Measurements from ENCODE around the gene KLHL41.

The KLHL41 gene

DNA sequence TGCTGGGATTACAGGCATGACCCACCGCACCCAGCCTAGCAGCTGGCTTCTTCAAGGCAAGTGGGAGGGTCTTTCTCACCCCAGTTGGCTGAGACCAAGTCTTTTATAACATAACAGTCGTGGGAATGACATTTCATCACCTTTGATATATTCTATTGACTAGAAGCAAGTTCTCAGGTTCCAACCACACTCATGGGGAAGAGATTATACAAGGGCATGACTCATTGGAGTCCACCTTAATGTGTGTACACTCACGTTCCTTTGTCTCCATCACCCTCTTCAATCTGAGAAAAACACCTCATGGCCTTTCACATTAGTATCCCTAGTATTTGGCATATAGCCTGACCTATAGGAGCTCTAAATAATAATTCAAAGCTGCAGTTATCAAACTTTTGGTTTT lies 33.0 kb upstream of the KLHL41 start (continued):
- TF ChIP-seq ZXDB (tag by site-specific recombination; IDR thresholded peaks at IDR 0.05) (0 out of 2 replicates have a peak, but pooled peaks have one; percentile 25), ZNF366 (tag by site-specific recombination; conservative IDR thresholded peaks at IDR 0.05) (peak; percentile 50; the same call in 1 of the 2 replicates), SALL2 (tag by site-specific recombination; IDR thresholded peaks at IDR 0.05; ENCODE audit: borderline replicate concordance) (no peak), ZNF202 (tag by site-specific recombination; IDR thresholded peaks at IDR 0.05; ENCODE audit: borderline replicate concordance) (no peak), ZNF639 (tag by site-specific recombination; IDR thresholded peaks at IDR 0.05) (0 out of 2 replicates have a peak, but pooled peaks have one; percentile 54), KLF8 (tag by site-specific recombination; IDR thresholded peaks at IDR 0.05) (peak; percentile 49; the same call in 1 of the 2 replicates), OSR2 (tag by site-specific recombination; IDR thresholded peaks at IDR 0.05) (peak; percentile 59), ZSCAN30 (tag by site-specific recombination; IDR thresholded peaks at IDR 0.05) (no peak), ZEB2 (tag by site-specific recombination; IDR thresholded peaks at IDR 0.05) (no peak), ZNF394 (tag by site-specific recombination; IDR thresholded peaks at IDR 0.05; ENCODE audit: borderline replicate concordance) (no peak), TSHZ1 (tag by site-specific recombination; IDR thresholded peaks at IDR 0.05; ENCODE audit: borderline replicate concordance) (peak; percentile 52; the same call in 1 of the 2 replicates), PATZ1 (tag by site-specific recombination; IDR thresholded peaks at IDR 0.05) (peak; percentile 33; the same call in 1 of the 2 replicates), ZNF174 (tag by site-specific recombination; IDR thresholded peaks at IDR 0.05) (no peak)

- peaks cover 0 to 11% of the 10 kb centered on the region in 2 experiments; a peak in 1 of 3 replicates for H3K36me3 ChIP-seq (ENCODE audit: control insufficient read depth in 2 of 2, insufficient read depth in 1 of 2, low read length in 2 of 2)
- H3K27ac ChIP-seq (ENCODE audit: extremely low read depth, low read depth, low read length), result no peak overlapping the region
- H3K9me3 ChIP-seq (ENCODE audit: control insufficient read depth, insufficient read depth, low read depth, low read length), result no peaks in the 10 kb centered on the region
- POLR2A ChIA-PET, result no interaction called here
- H3K4me1 ChIP-seq (ENCODE audit: control insufficient read depth, insufficient read depth, low read length), result no peaks in the 10 kb centered on the region
- no peak overlapping the region for H3K4me3 ChIP-seq (ENCODE audit: low read depth, low read length)
- CTCF ChIA-PET, result interaction anchor here (0.6 to 1.6 kb wide), 4 partner anchors 8 to 106 kb away, joined by 3 to 4 read pairs (median 4); partner anchors contain the start of gene PPIG
- TF ChIP-seq ZNF501 (tag by site-specific recombination; IDR thresholded peaks at IDR 0.05) (no peak), PRDM2 (tag by site-specific recombination; IDR thresholded peaks at IDR 0.05; ENCODE audit: borderline replicate concordance) (no peak), ZNF623 (tag by site-specific recombination; IDR thresholded peaks at IDR 0.05) (no peak), ZNF76 (tag by site-specific recombination; IDR thresholded peaks at IDR 0.05; ENCODE audit: borderline replicate concordance, low read depth) (no peak), ZNF529 (tag by site-specific recombination; IDR thresholded peaks at IDR 0.05; ENCODE audit: insufficient replicate concordance) (no peak), ZNF112 (tag by site-specific recombination; IDR thresholded peaks at IDR 0.05) (no peak), ZNF324 (tag by site-specific recombination; IDR thresholded peaks at IDR 0.05) (no peak), ZNF239 (tag by site-specific recombination; IDR thresholded peaks at IDR 0.05) (no peak)
- TF ChIP-seq, protein P1, sequence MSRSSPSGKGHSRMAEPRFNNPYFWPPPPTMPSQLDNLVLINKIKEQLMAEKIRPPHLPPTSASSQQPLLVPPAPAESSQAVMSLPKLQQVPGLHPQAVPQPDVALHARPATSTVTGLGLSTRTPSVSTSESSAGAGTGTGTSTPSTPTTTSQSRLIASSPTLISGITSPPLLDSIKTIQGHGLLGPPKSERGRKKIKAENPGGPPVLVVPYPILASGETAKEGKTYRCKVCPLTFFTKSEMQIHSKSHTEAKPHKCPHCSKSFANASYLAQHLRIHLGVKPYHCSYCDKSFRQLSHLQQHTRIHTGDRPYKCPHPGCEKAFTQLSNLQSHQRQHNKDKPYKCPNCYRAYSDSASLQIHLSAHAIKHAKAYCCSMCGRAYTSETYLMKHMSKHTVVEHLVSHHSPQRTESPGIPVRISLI (tag by site-specific recombination; IDR thresholded peaks at IDR 0.05), result no peak
Measured at GRCh38 chr2:169478339-169478738, 31.2 kb upstream of the KLHL41 start.
